ENCODE results near the gene LTO1.

- TF ChIP-seq CTCF (conservative IDR thresholded peaks at IDR 0.05 in 1 of 2, IDR thresholded peaks at IDR 0.05 in 1 of 2; ENCODE audit: extremely low read depth in 1 of 2, insufficient read depth in 1 of 2, low read depth in 1 of 2, low read length in 2 of 2) (no peak), EZH2 (IDR thresholded peaks at IDR 0.05; ENCODE audit: borderline replicate concordance, low read length) (no peak)
Measured at GRCh38 chr11:69650832-69651344, 24.3 kb downstream of the LTO1 start.

All from mammary epithelial cell (primary cell).